Activated T-helper 1 cell treated with anti-CD3 and anti-CD28 coated beads, Interleukin-12 subunit alpha, Interleukin-12 subunit beta, Interleukin-2, Interleukin-4 antibody, amounts not matched to agents 30 ng/mL and 10 ng/mL and 1 ng/mL, durations not matched to agents 14 hours and 24 hours and 36 hours (primary cell): ENCODE data around the gene EYS. TPM values are rescaled to one million over a fixed set of nuclear protein-coding genes. Genes with fewer than 3 reads are reported as not detected.

Source experiments
- DNase-seq: peaks from one replicate; pipeline ENCODE4 v3.0.0; 2021; ENCODE audit warnings: low spot score
- H3K27ac Mint-ChIP-seq: one replicate; pipeline ENCODE4 v1.8.0; 2021; ENCODE audit warnings: mild to moderate bottlenecking, mixed read lengths
- H3K27me3 Mint-ChIP-seq: one replicate; pipeline ENCODE4 v1.8.0; 2022; ENCODE audit warnings: mild to moderate bottlenecking, moderate library complexity, mixed read lengths; ENCODE audit not compliant: insufficient read depth
- H3K36me3 Mint-ChIP-seq: one replicate; pipeline ENCODE4 v1.8.0; 2021; ENCODE audit warnings: low read depth, mixed read lengths
- H3K4me1 Mint-ChIP-seq: one replicate; pipeline ENCODE4 v1.8.0; 2021; ENCODE audit warnings: low read depth, mixed read lengths
- H3K4me3 Mint-ChIP-seq: one replicate; pipeline ENCODE4 v1.8.0; 2021; ENCODE audit warnings: mild to moderate bottlenecking, moderate library complexity, mixed read lengths
- H3K9me3 Mint-ChIP-seq: one replicate; pipeline ENCODE4 v1.8.0; 2021; ENCODE audit warnings: mixed read lengths
- intact Hi-C: fragments of 100-400 bp; cut with micrococcal nuclease; formaldehyde crosslinking; loops from one replicate; pipeline ENCODE4 v1.15.1; 2024
- total RNA-seq: library from RNA; stranded (reverse); gene quantifications from 2 replicates; pipeline ENCODE4 v1.2.3, GENCODE V29; 2022

Gene EYS
- total RNA-seq, 1 donor from 2014 or later = not detected

GRCh38 chr6:64861039-64861651 is 845.9 kb downstream of the EYS start:
- H3K4me1 Mint-ChIP-seq = no peaks in the 10 kb centered on the region
- no peaks in the 10 kb centered on the region for H3K36me3 Mint-ChIP-seq
- no peak overlapping the region for H3K27ac Mint-ChIP-seq
- no peaks in the 10 kb centered on the region for H3K27me3 Mint-ChIP-seq
- DNase-seq = no peak
- no peak overlapping the region for H3K4me3 Mint-ChIP-seq
- H3K9me3 Mint-ChIP-seq = peaks cover 12% of the 10 kb centered on the region
- intact Hi-C loops = no loop called here

GRCh38 chr6:64860203-64860602 is 846.8 kb downstream of the EYS start:
- Mint-ChIP-seq H3K27me3 (no peaks in the 10 kb centered on the region), H3K27ac (no peak overlapping the region), H3K4me3 (no peak overlapping the region), H3K36me3 (no peaks in the 10 kb centered on the region), H3K9me3 (peaks cover 18% of the 10 kb centered on the region), H3K4me1 (no peaks in the 10 kb centered on the region)
- intact Hi-C loops = no loop called here
- no peak for DNase-seq

GRCh38 chr6:64850121-64850520 is 856.9 kb downstream of the EYS start:
- no peak overlapping the region for H3K27ac Mint-ChIP-seq
- no peak overlapping the region for H3K4me3 Mint-ChIP-seq
- no peaks in the 10 kb centered on the region for H3K36me3 Mint-ChIP-seq
- H3K27me3 Mint-ChIP-seq = no peaks in the 10 kb centered on the region
- no peaks in the 10 kb centered on the region for H3K4me1 Mint-ChIP-seq
- intact Hi-C loops = no loop called here
- no peak for DNase-seq
- peaks cover 10% of the 10 kb centered on the region for H3K9me3 Mint-ChIP-seq

- intact Hi-C loops = no loop called here
- no peak for DNase-seq
Measured at GRCh38 chr6:64848467-64848866, 858.6 kb downstream of the EYS start.

GRCh38 chr6:64847396-64847795 is 859.6 kb downstream of the EYS start:
- intact Hi-C loops = no loop called here
- H3K9me3 Mint-ChIP-seq = peaks cover 6% of the 10 kb centered on the region
- H3K4me1 Mint-ChIP-seq = no peaks in the 10 kb centered on the region
- no peak overlapping the region for H3K4me3 Mint-ChIP-seq
- no peak for DNase-seq
- H3K27me3 Mint-ChIP-seq = no peaks in the 10 kb centered on the region
- H3K27ac Mint-ChIP-seq = no peak overlapping the region
- H3K36me3 Mint-ChIP-seq = no peaks in the 10 kb centered on the region

More at GRCh38 chr6:64848467-64848866, 858.6 kb downstream of the EYS start:
- Mint-ChIP-seq H3K27me3 (no peaks in the 10 kb centered on the region), H3K4me3 (no peak overlapping the region), H3K36me3 (no peaks in the 10 kb centered on the region), H3K27ac (no peak overlapping the region), H3K4me1 (no peaks in the 10 kb centered on the region), H3K9me3 (peaks cover 8% of the 10 kb centered on the region)

GRCh38 chr6:64838726-64839125 is 868.3 kb downstream of the EYS start:
- no peak for DNase-seq
- no peak overlapping the region for H3K27ac Mint-ChIP-seq
- H3K9me3 Mint-ChIP-seq = no peaks in the 10 kb centered on the region
- no peaks in the 10 kb centered on the region for H3K4me1 Mint-ChIP-seq
- H3K36me3 Mint-ChIP-seq = no peaks in the 10 kb centered on the region
- H3K4me3 Mint-ChIP-seq = no peak overlapping the region
- no peaks in the 10 kb centered on the region for H3K27me3 Mint-ChIP-seq
- intact Hi-C loops = no loop called here

- no peak overlapping the region for H3K4me3 Mint-ChIP-seq
- H3K9me3 Mint-ChIP-seq = no peaks in the 10 kb centered on the region
- no peak overlapping the region for H3K27ac Mint-ChIP-seq
- intact Hi-C loops = no loop called here
- H3K36me3 Mint-ChIP-seq = no peaks in the 10 kb centered on the region
- no peak for DNase-seq
- H3K4me1 Mint-ChIP-seq = no peaks in the 10 kb centered on the region
- H3K27me3 Mint-ChIP-seq = no peaks in the 10 kb centered on the region
Measured at GRCh38 chr6:64831680-64832079, 875.3 kb downstream of the EYS start.

- intact Hi-C loops = no loop called here
- no peak for DNase-seq
- Mint-ChIP-seq H3K4me3 (no peak overlapping the region), H3K4me1 (no peaks in the 10 kb centered on the region), H3K9me3 (peaks cover 4% of the 10 kb centered on the region), H3K36me3 (no peaks in the 10 kb centered on the region), H3K27ac (no peak overlapping the region), H3K27me3 (no peaks in the 10 kb centered on the region)
Measured at GRCh38 chr6:64817525-64817924, 889.5 kb downstream of the EYS start.

GRCh38 chr6:64815718-64816117 is 891.3 kb downstream of the EYS start:
- Mint-ChIP-seq H3K27ac (no peak overlapping the region), H3K36me3 (no peaks in the 10 kb centered on the region), H3K4me3 (no peak overlapping the region), H3K9me3 (no peaks in the 10 kb centered on the region), H3K27me3 (no peaks in the 10 kb centered on the region), H3K4me1 (no peaks in the 10 kb centered on the region)
- DNase-seq = no peak
- intact Hi-C loops = no loop called here

- no peak for DNase-seq
- H3K9me3 Mint-ChIP-seq = no peaks in the 10 kb centered on the region
- no peak overlapping the region for H3K4me3 Mint-ChIP-seq
Measured at GRCh38 chr6:64812138-64812537, 894.9 kb downstream of the EYS start.

GRCh38 chr6:64811119-64811518 is 895.9 kb downstream of the EYS start:
- no peak overlapping the region for H3K27ac Mint-ChIP-seq
- no peaks in the 10 kb centered on the region for H3K36me3 Mint-ChIP-seq
- H3K4me3 Mint-ChIP-seq = no peak overlapping the region
- intact Hi-C loops = no loop called here
- H3K4me1 Mint-ChIP-seq = no peaks in the 10 kb centered on the region
- H3K9me3 Mint-ChIP-seq = no peaks in the 10 kb centered on the region
- no peaks in the 10 kb centered on the region for H3K27me3 Mint-ChIP-seq
- DNase-seq = no peak

More at GRCh38 chr6:64812138-64812537, 894.9 kb downstream of the EYS start:
- Mint-ChIP-seq H3K27ac (no peak overlapping the region), H3K27me3 (no peaks in the 10 kb centered on the region), H3K4me1 (no peaks in the 10 kb centered on the region), H3K36me3 (no peaks in the 10 kb centered on the region)
- intact Hi-C loops = no loop called here

GRCh38 chr6:64807785-64808184 is 899.2 kb downstream of the EYS start:
- H3K27me3 Mint-ChIP-seq = no peaks in the 10 kb centered on the region
- H3K27ac Mint-ChIP-seq = no peak overlapping the region
- intact Hi-C loops = no loop called here
- no peaks in the 10 kb centered on the region for H3K9me3 Mint-ChIP-seq
- no peaks in the 10 kb centered on the region for H3K4me1 Mint-ChIP-seq
- H3K36me3 Mint-ChIP-seq = no peaks in the 10 kb centered on the region
- no peak for DNase-seq
- no peak overlapping the region for H3K4me3 Mint-ChIP-seq

GRCh38 chr6:64803470-64804166 is 903.4 kb downstream of the EYS start:
- DNase-seq = no peak
- H3K4me3 Mint-ChIP-seq = no peak overlapping the region
- H3K4me1 Mint-ChIP-seq = no peaks in the 10 kb centered on the region
- H3K9me3 Mint-ChIP-seq = peaks cover 5% of the 10 kb centered on the region
- intact Hi-C loops = no loop called here
- H3K36me3 Mint-ChIP-seq = no peaks in the 10 kb centered on the region
- no peak overlapping the region for H3K27ac Mint-ChIP-seq
- H3K27me3 Mint-ChIP-seq = no peaks in the 10 kb centered on the region
